GM12878 (cell line): ENCODE results near the gene TBC1D8. TPM values are rescaled to one million over a fixed set of nuclear protein-coding genes. Genes with fewer than 3 reads are reported as not detected.

Experiments used
- ATAC-seq: fragments of 200-7000 bp; cut with Tn5 transposase; 3 replicates; pipeline ENCODE4 v1.9.1; 2020; ENCODE audit warnings: mild to moderate bottlenecking, moderate library complexity
- BruUV-seq: library from RNA; stranded (reverse); fragments of 400-500 nt; replicated peaks from 2 replicates; lab custom pipeline; 2021; lab: Mats Ljungman, UMichigan
- CTCF ChIA-PET: fragments of 300-600 bp; sonication (Branson Sonifier 250); formaldehyde crosslinking; extraction: SDS; loops from one replicate; lab custom pipeline; 2021; ENCODE audit warnings: inconsistent platforms; lab: Yijun Ruan, JAX
- POLR2A ChIA-PET: fragments of 350-600 bp; formaldehyde crosslinking; extraction: SDS; loops from one replicate; lab custom pipeline; 2021; ENCODE audit warnings: inconsistent platforms; lab: Charles Lee
- RAD21 ChIA-PET: fragments of 300-600 bp; sonication (Branson Sonifier 250); formaldehyde crosslinking; loops from one replicate; lab custom pipeline; 2023; ENCODE audit warnings: antibody characterized with exemption; ENCODE audit not compliant: unreplicated experiment; lab: Charles Lee
- SMC1A ChIA-PET: fragments of 300-600 bp; sonication (Branson Sonifier 250); formaldehyde crosslinking; loops from one replicate; lab custom pipeline; 2023; ENCODE audit not compliant: unreplicated experiment, uncharacterized antibody; lab: Charles Lee
- DNase-seq: peaks from one replicate; pipeline ENCODE4 v3.0.0-alpha.2; 2011; ENCODE audit warnings: low read depth, low spot score
- FAIRE-seq: peaks from 3 replicates; lab custom pipeline; 2011; peaks lifted over from hg19 to GRCh38; lab: Jason Lieb, UNC
- H2AFZ ChIP-seq: 2 replicates; pipeline ENCODE4 v1.6.0; 2011; ENCODE audit warnings: low read depth, low read length, control low read depth; ENCODE audit not compliant: control insufficient read depth
- H3K27ac ChIP-seq: 2 replicates; pipeline ENCODE4 v1.5.1; 2011; ENCODE audit warnings: control low read depth; ENCODE audit not compliant: control insufficient read depth, insufficient read depth
- H3K27me3 ChIP-seq, 2 experiments: replicated peaks in 1 of 2; 2 replicates each; pipeline versions ENCODE4 v1.6.0 to v1.6.1; 2011; ENCODE audit warnings: low read length in 1 of 2; ENCODE audit not compliant: control insufficient read depth in 2 of 2, insufficient read depth in 2 of 2
- H3K36me3 ChIP-seq, 2 experiments: 2 replicates each; pipeline ENCODE4 v1.5.1; 2011; ENCODE audit warnings: low read length in 1 of 2; ENCODE audit not compliant: control insufficient read depth in 2 of 2, insufficient read depth in 2 of 2
- H3K4me1 ChIP-seq: 2 replicates; pipeline ENCODE4 v1.6.1; 2011; ENCODE audit warnings: mild to moderate bottlenecking, low read length, moderate library complexity, mixed read lengths; ENCODE audit not compliant: control insufficient read depth, insufficient read depth
- H3K4me2 ChIP-seq: 2 replicates; pipeline ENCODE4 v1.6.0; 2011; ENCODE audit warnings: control low read depth; ENCODE audit not compliant: control insufficient read depth, insufficient read depth
- H3K4me3 ChIP-seq: fragments of 200-600 bp; sonication (generic); 2 replicates; pipeline ENCODE4 v1.5.1; 2016
- H3K79me2 ChIP-seq: 2 replicates; pipeline ENCODE4 v1.6.0; 2011; ENCODE audit warnings: low read length; ENCODE audit not compliant: control insufficient read depth, insufficient read depth
- H3K9ac ChIP-seq: 2 replicates; pipeline ENCODE4 v1.8.0; 2011; ENCODE audit warnings: low read length, control low read depth, mixed read lengths; ENCODE audit not compliant: control insufficient read depth, insufficient read depth
- H3K9me3 ChIP-seq: replicated peaks from 3 replicates; pipeline ENCODE4 v1.5.1; 2011; ENCODE audit warnings: mild to moderate bottlenecking, low read length; ENCODE audit not compliant: control insufficient read depth, insufficient read depth
- H4K20me1 ChIP-seq: 2 replicates; pipeline ENCODE4 v1.6.0; 2011; ENCODE audit not compliant: control insufficient read depth, insufficient read depth
- BCL11A ChIP-seq: IDR thresholded peaks from 2 replicates; pipeline ENCODE4 v1.6.1; 2011; ENCODE audit warnings: low read depth, low read length
- CBFB ChIP-seq: IDR thresholded peaks from 2 replicates; pipeline ENCODE4 v1.6.1; 2016; ENCODE audit warnings: antibody characterized with exemption, low read depth
- EP300 ChIP-seq, 2 experiments: fragments of 150-350 bp in 1 of 2; IDR thresholded peaks; 2 replicates each; pipeline ENCODE4 v1.6.1; 2011 to 2012; ENCODE audit warnings: low read depth in 2 of 2, low read length in 2 of 2, borderline replicate concordance in 1 of 2, improper control_type of control experiment in 1 of 2, inconsistent platforms in 1 of 2; ENCODE audit not compliant: control insufficient read depth in 1 of 2
- HCFC1 ChIP-seq: fragments of 150-350 bp; IDR thresholded peaks from 2 replicates; pipeline ENCODE4 v1.6.1; 2014; ENCODE audit warnings: low read length
- MXI1 ChIP-seq: fragments of 150-350 bp; IDR thresholded peaks from 2 replicates; pipeline ENCODE4 v1.6.1; 2011; ENCODE audit warnings: low read depth, mild to moderate bottlenecking, inconsistent platforms, low read length, improper control_type of control experiment
- NBN ChIP-seq: fragments of 450-650 bp; IDR thresholded peaks from 2 replicates; pipeline ENCODE4 v1.6.1; 2016
- RAD21 ChIP-seq: IDR thresholded peaks from 2 replicates; pipeline ENCODE4 v1.6.1; 2011; ENCODE audit warnings: mild to moderate bottlenecking, low read depth, low read length, moderate library complexity; ENCODE audit not compliant: insufficient read depth
- RBBP5 ChIP-seq: fragments of 200-600 bp; sonication (generic); conservative IDR thresholded peaks from 2 replicates; pipeline ENCODE4 v1.6.1; 2016
- RUNX3 ChIP-seq: IDR thresholded peaks from 2 replicates; pipeline ENCODE4 v1.6.1; 2012; ENCODE audit warnings: low read length, inconsistent platforms
- SMC3 ChIP-seq: IDR thresholded peaks from 2 replicates; pipeline ENCODE4 v1.6.1; 2011; ENCODE audit warnings: low read length, improper control_type of control experiment, borderline replicate concordance
- STAT3 ChIP-seq: IDR thresholded peaks from 2 replicates; pipeline ENCODE4 v1.6.1; 2011; ENCODE audit warnings: low read depth, low read length, improper control_type of control experiment
- ZBTB11 ChIP-seq: fragments of 450-650 bp; formaldehyde crosslinking; IDR thresholded peaks from 2 replicates; pipeline ENCODE4 v1.5.0; 2022; ENCODE audit warnings: mild to moderate bottlenecking, missing genetic modification characterization
- WGBS: methylation state at CpG from one replicate; pipeline ENCODE4 v1.1.6; 2016; ENCODE audit warnings: low lambda C conversion rate; ENCODE audit not compliant: insufficient replicate concordance, insufficient coverage; ENCODE audit errors: missing lambda C conversion rate; 5-methylcytosine and 5-hydroxymethylcytosine counted together
- in situ Hi-C: fragments of 300-500 bp; cut with MboI; formaldehyde crosslinking; loops from 9 replicates; pipeline ENCODE4 v1.14.3; 2018; ENCODE audit warnings: mixed read lengths
- intact Hi-C: fragments of 100-400 bp; cut with micrococcal nuclease; formaldehyde crosslinking; loops from one replicate; pipeline ENCODE4 v1.14.2; 2022; ENCODE audit not compliant: unreplicated experiment
- polyA plus RNA-seq, 11 experiments: library from polyadenylated mRNA; depleted of rRNA in 4 of 11; unstranded in 6 of 11; stranded (reverse) in 5 of 11; fragments of >200 nt; fragmentation: Nextera tagmentation in 4 of 11; fragmentation: Illumina TruSeq in 1 of 11; extraction: Ambion mirVana in 4 of 11; extraction: Trizol in 1 of 11; gene quantifications; 1 replicate in 1 of 11; 2 replicates in 10 of 11; pipeline versions ENCODE4 v1.2.1 to v1.2.3, GENCODE V29; 2011 to 2016; ENCODE audit warnings: inconsistent platforms in 2 of 11, missing spikeins in 2 of 11, low read depth in 1 of 11
- total RNA-seq, 4 experiments: library from RNA; depleted of rRNA in 3 of 4; stranded (reverse); fragments of >200 nt in 3 of 4; fragmentation: Illumina TruSeq in 1 of 4; extraction: Trizol in 1 of 4; gene quantifications; 2 replicates each; pipeline versions ENCODE4 v1.2.1 to v1.2.3, GENCODE V29; 2013 to 2021
- TF ChIP-seq, protein P1 (sequence below): fragments of 150-350 bp; IDR thresholded peaks from 2 replicates; pipeline ENCODE4 v1.6.1; 2016; ENCODE audit warnings: low read depth, low read length
- TF ChIP-seq, protein P2 (sequence below): fragments of 150-350 bp; IDR thresholded peaks from 2 replicates; pipeline ENCODE4 v1.6.1; 2014; ENCODE audit warnings: mild to moderate bottlenecking, low read depth, low read length

TBC1D8 gene
- total and polyA plus RNA-seq, 10 of the 15 experiments (the other 5 are each of a cell fraction or from before 2014, with no cell fraction given), result 0.80 to 4.9 (median 4.4) TPM

DNA sequence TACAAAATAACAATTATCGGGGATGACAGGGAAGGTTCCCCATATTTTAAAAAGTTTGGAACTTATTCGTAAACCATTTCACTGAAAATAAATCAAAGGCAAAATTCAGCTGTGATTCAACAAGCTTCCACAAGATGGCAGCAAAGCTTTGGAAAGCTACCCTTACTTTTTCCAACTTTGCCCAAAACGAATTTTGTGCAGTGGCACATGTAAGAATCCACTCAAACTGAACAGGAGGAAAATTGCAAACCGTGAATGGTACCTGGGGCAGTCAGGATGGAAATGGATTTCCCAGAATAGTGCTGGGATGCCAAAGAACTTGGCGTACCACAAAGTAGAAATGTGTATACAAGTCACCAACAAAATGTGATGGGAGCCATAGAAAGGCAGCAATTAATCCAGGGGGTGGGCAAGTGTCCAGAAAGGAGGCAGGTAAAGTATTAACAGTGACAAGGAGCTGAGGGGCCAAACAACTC lies 138.4 kb downstream of the TBC1D8 start:
- Histone ChIP-seq H3K9me3 (peaks cover 3% of the 10 kb centered on the region; the same call in 1 of the 3 replicates), H3K27ac (peak overlapping the region; percentile 83), H3K4me2 (peak overlapping the region; percentile 81), H4K20me1 (no peaks in the 10 kb centered on the region), H3K79me2 (peaks cover 4% of the 10 kb centered on the region), H3K9ac (no peak overlapping the region), H3K36me3 (peaks cover 2 to 9% of the 10 kb centered on the region in 2 experiments), H3K4me3 (no peak overlapping the region), H3K27me3 (no peaks in the 10 kb centered on the region), H2AFZ (no peak overlapping the region), H3K4me1 (peaks cover 17% of the 10 kb centered on the region)
- SMC1A ChIA-PET, result interaction anchor here (0.6 to 1.5 kb wide), 25 partner anchors 9 to 1453 kb away, joined by 3 to 21 read pairs (median 4); partner anchors contain the start of genes RNF149, RPL31 and TBC1D8
- FAIRE-seq, result no peak
- WGBS, result 30% methylated on average over 5 of the region's 5 CpGs
- RAD21 ChIA-PET, result interaction anchor here (0.6 to 1.8 kb wide), 14 partner anchors 11 to 1228 kb away, joined by 3 to 17 read pairs (median 4); partner anchors contain the start of genes RPL31 and TBC1D8
- intact Hi-C loops, result loop anchor here (1.0 to 10.0 kb wide), 5 partner anchors 52 to 392 kb away; partner anchors contain the start of gene CNOT11
- POLR2A ChIA-PET, result interaction anchor here (0.5 to 1.3 kb wide), 4 partner anchors 9 to 507 kb away, joined by 3 to 8 read pairs (median 5); partner anchors contain the start of gene RPL31
- in situ Hi-C loops, result no loop called here
- no peak for DNase-seq
- ATAC-seq, result no peak
- CTCF ChIA-PET, result interaction anchor here (0.6 to 2.1 kb wide), 31 partner anchors 10 to 639 kb away, joined by 3 to 30 read pairs (median 4); partner anchors contain the start of genes CNOT11 and RPL31
- BruUV-seq, result no TSS peak
- TF ChIP-seq NBN (no peak), RUNX3 (no peak), CBFB (no peak), HCFC1 (no peak), MXI1 (0 out of 2 replicates have a peak, but pooled peaks have one; percentile 4), RBBP5 (no peak), EP300 (IDR thresholded peaks at IDR 0.05; ENCODE audit: borderline replicate concordance in 1 of 2, control insufficient read depth in 1 of 2, low read depth in 2 of 2, low read length in 2 of 2) (no peak), RAD21 (peak; percentile 83), BCL11A (no peak), ZBTB11 (CRISPR knock-in tag) (no peak), SMC3 (peak; percentile 61), STAT3 (no peak)
- TF ChIP-seq, protein P1, sequence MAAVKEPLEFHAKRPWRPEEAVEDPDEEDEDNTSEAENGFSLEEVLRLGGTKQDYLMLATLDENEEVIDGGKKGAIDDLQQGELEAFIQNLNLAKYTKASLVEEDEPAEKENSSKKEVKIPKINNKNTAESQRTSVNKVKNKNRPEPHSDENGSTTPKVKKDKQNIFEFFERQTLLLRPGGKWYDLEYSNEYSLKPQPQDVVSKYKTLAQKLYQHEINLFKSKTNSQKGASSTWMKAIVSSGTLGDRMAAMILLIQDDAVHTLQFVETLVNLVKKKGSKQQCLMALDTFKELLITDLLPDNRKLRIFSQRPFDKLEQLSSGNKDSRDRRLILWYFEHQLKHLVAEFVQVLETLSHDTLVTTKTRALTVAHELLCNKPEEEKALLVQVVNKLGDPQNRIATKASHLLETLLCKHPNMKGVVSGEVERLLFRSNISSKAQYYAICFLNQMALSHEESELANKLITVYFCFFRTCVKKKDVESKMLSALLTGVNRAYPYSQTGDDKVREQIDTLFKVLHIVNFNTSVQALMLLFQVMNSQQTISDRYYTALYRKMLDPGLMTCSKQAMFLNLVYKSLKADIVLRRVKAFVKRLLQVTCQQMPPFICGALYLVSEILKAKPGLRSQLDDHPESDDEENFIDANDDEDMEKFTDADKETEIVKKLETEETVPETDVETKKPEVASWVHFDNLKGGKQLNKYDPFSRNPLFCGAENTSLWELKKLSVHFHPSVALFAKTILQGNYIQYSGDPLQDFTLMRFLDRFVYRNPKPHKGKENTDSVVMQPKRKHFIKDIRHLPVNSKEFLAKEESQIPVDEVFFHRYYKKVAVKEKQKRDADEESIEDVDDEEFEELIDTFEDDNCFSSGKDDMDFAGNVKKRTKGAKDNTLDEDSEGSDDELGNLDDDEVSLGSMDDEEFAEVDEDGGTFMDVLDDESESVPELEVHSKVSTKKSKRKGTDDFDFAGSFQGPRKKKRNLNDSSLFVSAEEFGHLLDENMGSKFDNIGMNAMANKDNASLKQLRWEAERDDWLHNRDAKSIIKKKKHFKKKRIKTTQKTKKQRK, result no peak
- TF ChIP-seq, protein P2, sequence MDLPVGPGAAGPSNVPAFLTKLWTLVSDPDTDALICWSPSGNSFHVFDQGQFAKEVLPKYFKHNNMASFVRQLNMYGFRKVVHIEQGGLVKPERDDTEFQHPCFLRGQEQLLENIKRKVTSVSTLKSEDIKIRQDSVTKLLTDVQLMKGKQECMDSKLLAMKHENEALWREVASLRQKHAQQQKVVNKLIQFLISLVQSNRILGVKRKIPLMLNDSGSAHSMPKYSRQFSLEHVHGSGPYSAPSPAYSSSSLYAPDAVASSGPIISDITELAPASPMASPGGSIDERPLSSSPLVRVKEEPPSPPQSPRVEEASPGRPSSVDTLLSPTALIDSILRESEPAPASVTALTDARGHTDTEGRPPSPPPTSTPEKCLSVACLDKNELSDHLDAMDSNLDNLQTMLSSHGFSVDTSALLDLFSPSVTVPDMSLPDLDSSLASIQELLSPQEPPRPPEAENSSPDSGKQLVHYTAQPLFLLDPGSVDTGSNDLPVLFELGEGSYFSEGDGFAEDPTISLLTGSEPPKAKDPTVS, result no peak
